NCI-H1048 (cell line): Measurements from ENCODE around the gene UBASH3A.
A peak's percentile ranks its signal among the peaks of the same experiment; 100 is the strongest.

Experiments
- DNase-seq: peaks from one replicate; lab custom pipeline; 2025; lab: John Stamatoyannopoulos, UW

Gene UBASH3A

DNA sequence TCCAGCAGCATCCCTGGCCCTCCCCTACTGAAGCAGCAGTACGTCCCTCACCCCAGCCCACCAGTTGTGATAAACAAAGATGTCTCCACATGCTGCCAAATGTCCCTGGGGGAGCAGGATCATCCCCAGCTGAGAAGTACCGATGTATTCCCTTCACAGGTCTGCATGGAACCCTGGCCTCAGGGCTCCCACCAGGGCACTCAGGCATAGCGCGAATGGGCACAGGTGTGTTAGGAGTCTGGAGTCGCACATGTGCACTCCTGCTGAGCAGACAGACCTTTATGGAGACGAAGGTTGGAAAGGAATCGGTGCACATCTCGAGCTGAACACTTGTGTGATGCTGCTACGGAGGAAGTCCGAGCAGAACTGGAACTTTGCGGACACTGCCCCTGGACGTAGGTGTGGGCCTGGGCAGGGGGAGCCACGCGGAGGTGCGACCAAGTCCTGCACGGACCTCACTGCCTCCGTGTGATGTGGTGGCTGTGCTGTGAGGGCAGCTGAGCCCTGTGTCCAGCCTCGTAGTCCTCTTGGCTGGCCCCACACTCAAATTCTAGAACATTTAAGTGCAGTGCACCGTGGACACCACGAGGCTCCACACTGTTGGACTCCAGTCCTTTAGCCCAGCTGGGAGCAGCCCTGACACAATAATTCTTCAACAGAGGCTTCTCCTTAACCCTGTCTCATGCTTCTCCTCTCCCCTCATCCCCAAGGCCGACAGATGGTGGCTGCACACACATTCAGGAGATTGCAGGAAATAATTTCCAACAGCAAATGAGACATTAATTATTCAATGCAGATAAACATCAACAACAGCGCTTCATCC lies 48.9 kb downstream of the UBASH3A start:
- DNase-seq = no peak

DNA sequence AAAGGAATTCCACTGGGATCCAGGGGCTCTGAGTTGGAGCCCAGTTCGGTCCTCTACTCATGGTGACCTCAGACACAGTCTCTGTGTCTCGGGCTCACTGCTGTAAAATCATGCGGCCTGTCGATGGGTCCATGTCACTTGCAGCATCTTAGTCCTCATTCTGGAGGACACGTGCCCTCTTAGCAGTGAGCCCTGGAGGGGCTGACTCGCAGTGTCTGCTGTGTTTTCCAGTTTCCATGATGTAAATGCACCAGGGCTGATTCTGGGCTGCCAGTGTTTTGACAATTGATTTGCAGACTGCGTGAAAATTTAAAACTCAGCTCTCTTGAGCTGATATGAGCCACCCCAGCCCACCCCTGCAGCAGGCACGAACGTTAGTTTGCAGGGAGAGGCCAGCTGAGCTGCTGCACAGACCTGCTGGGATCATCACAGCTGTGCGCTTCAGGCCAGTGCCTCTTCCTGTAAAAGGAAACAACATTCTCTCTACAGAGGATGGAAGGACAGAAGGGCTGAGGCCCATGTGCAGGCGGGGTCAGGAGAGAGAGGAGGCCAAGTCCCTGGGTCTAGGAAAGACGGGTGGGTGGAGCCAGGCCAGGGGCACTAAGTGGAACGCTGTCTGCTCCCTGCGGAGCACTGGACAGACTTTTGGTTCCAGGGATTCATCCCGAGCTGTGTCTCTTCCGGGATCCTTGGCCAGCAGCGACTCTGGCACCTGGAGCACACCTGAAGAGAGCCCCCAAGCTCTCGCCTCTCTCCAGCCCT lies 49.7 kb downstream of the UBASH3A start:
- DNase-seq = no peak

- DNase-seq = no peak
These were observed 50.4 kb downstream of the UBASH3A start for GRCh38 chr21:42453986-42454570.

- DNase-seq = no peak
These were observed 51.1 kb downstream of the UBASH3A start for GRCh38 chr21:42454786-42455185.

- DNase-seq = no peak
These were observed 51.5 kb downstream of the UBASH3A start for GRCh38 chr21:42455196-42455595.

DNA sequence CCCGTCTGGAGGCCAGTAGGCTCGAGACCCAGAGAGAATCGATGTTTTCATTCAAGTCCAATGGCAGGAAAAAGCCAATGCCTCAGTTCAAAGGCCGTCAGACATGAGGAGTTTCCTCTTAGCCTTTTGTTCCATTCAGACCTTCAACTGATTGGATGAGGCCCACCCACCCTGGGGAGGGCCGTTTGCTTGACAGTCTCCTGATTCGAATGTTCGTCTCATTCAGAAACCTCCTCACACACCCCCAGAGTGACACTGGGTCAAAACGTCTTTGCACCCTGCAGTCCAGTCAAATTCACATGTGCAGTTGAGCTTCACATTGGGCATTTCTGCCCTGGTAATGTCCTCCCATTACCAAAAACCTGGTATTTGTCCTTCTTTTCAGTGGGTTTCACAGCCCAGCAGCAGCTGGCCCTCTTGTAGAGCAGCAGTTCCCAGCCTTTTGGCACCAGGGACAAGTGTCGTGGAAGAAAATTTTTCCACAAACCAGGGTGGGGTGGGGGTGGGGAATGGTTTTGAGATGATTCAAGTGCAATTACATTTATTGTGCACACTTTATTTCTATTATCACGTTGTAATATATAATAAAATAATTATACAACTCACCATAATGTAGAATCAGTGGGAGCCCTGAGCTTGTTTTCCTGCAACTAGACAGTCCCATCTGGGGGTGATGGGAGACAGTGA lies 52.2 kb downstream of the UBASH3A start:
- no peak for DNase-seq

GRCh38 chr21:42456457-42456856 lies 52.8 kb downstream of the UBASH3A start:
- no peak for DNase-seq

DNA sequence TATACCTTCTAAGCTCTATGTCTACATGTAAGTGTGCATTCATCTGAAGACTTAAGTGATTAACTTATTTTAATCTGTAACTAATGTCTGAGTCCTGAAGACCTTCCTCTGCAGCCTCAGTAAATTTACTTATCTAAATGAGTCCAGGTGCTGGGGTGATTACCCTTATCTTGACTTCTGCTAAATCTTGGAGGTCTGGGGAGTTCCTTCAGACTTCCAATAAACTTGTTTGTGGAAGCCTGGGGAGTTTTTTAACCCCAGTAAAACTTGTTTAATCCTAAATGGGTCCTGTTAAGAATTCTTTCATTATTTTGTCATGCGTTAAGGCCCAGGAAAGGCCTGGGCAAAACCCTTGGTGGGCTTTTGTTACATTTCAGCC lies 55.4 kb downstream of the UBASH3A start:
- no peak for DNase-seq

DNA sequence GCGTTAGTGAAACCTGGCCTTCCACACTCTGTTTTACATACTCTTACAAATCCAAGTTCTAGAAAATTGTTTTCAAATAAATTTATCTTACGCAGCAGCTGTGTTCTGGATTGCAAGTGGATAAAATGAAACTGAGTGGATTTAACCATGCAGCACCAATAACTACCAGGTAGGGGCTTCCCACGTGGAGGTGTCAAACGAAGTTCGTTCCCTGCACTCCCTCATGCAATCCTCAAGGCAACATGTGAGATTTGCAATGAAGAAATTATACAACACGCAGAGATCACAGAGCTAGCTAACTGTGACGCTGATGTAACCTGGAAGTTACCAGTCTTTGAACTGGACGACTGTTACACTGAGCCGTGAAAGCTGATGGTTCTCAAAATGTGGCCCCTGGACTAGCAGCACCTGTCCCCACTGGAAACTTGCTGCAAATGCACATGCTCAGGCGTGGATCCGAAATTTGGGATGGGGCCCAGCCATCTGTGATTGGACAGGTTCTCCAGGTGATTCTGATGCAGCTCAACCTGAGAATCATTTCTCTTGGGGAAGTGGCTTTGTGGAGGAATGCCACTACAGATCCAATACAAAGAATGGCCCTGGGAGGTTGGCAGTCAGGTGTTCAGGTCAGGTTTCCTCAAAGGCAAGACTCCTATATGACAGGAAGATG lies 56.0 kb downstream of the UBASH3A start:
- no peak for DNase-seq

DNA sequence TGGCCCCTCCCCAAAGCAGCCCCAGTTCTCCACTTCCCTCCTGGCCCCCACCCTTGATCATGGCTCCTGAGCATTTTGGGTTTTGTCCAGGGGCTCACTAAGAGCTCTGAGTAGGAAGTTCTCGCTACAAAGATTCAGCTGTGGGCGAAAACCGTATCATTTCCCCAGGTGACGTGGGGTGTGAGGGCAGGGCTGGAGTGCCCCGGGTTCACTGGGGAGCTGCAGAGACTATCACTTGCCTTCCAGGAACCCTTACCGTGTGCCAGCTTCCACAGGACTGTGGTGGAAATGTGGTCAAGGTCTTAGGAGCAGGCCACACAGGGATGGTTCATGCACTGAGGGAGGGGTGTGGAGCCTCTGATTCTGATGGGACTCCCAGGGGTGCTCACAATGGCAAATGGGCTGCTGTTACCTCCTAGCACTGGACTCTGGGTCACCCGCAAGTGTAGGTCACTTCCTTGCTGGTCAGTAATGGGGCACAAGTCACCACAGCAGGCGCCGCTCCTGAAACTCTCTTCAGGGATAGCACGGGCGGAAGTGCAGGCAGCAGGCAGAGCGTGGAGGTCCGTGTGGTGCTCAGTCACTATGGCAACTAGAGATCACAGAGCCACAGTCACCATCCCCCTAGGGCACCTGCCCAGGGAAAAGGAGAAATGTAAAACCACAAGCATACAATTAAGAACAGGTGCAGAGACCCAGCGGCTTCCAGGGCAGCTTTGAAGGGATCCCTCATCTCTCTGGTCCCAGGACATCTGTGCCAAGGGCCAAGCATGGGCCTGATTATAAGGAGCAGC lies 56.9 kb downstream of the UBASH3A start:
- DNase-seq = no peak

- DNase-seq = no peak
These were observed 57.5 kb downstream of the UBASH3A start for GRCh38 chr21:42461185-42461520.

GRCh38 chr21:42461881-42462877 lies 58.5 kb downstream of the UBASH3A start:
- DNase-seq = no peak

GRCh38 chr21:42463861-42464515 lies 60.3 kb downstream of the UBASH3A start:
- peak; percentile 16 for DNase-seq

GRCh38 chr21:42465008-42465802 lies 61.5 kb downstream of the UBASH3A start:
- DNase-seq = no peak

GRCh38 chr21:42465803-42466127 lies 62.1 kb downstream of the UBASH3A start:
- no peak for DNase-seq

GRCh38 chr21:42466700-42467099 lies 63.0 kb downstream of the UBASH3A start:
- no peak for DNase-seq

DNA sequence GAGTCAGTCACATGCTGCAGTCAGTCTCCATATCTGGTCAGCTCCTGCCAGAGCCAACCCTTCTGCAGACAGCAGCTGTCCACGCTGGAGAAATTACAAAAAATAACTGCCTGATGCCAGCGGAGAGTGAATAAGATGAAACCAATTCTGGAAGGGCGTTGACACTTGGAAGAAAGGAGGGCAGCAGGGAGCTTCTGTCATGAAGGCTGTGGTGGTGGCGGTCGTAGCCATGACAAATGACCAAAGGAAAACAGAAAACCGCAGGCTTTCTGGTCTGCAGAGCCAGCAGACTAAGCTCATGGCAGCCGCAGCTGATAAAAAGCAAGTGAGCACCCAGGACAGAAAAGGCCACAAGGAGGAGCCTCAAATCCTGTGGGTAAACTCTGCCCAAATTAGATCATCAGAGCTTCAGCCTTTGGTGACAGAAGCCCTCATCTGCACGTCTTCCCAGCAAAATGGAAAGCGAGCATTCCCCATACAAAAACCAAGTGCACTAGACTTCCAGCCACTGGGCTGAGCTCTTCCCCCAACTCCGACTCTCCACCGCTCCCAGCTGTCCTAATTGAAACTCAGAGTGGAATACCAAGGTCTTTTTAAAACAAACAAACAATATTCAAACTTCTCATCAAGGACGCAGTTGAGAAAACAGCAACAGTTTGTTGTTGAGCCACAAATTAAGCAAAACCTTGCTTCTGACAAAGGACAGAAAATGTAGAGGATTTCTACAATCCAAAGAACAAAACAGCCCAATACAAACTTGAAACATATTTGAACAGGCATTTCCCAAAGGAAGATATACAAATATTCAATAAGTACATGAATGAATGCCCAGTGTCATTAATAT lies 63.7 kb downstream of the UBASH3A start:
- no peak for DNase-seq
